Thyroid gland (tissue), 4 donors: Measurements from ENCODE around the gene SLC10A6. TPM values are rescaled to one million over a fixed set of nuclear protein-coding genes. Genes with fewer than 3 reads are reported as not detected.

Experiments
- DNase-seq, 2 donors: peaks; one replicate each; pipeline ENCODE4 v3.0.0-alpha.2; 2019
- H3K27ac ChIP-seq, 3 donors: fragments of 200-600 bp; sonication (generic); 1 replicate in 2 of 3; 2 replicates in 1 of 3; pipeline ENCODE4 v1.5.1; 2016 to 2019; ENCODE audit warnings: mild to moderate bottlenecking in 1 of 3, moderate library complexity in 1 of 3
- H3K27me3 ChIP-seq: fragments of 200-600 bp; sonication (generic); one replicate; pipeline ENCODE4 v1.5.1; 2019
- H3K36me3 ChIP-seq, 2 donors: fragments of 200-600 bp; sonication (generic); one replicate each; pipeline ENCODE4 v1.5.1; 2016 to 2019
- H3K4me1 ChIP-seq, 2 donors: fragments of 200-600 bp; sonication (generic); one replicate each; pipeline ENCODE4 v1.5.1; 2017 to 2019
- H3K4me3 ChIP-seq, 3 donors: fragments of 200-600 bp; sonication (generic); replicated peaks in 1 of 3; 1 replicate in 2 of 3; 2 replicates in 1 of 3; pipeline ENCODE4 v1.5.1; 2016; ENCODE audit warnings: mild to moderate bottlenecking in 1 of 3
- H3K9me3 ChIP-seq: fragments of 200-600 bp; sonication (generic); one replicate; pipeline ENCODE4 v1.5.1; 2017
- CTCF ChIP-seq, 6 experiments: fragments of 200-600 bp in 3 of 6; fragments of 450-650 bp in 3 of 6; sonication (generic) in 3 of 6; IDR thresholded peaks; one replicate each; pipeline ENCODE4 v1.5.1; 2016 to 2019; ENCODE audit warnings: antibody characterized with exemption in 6 of 6, mild to moderate bottlenecking in 2 of 6, inconsistent platforms in 1 of 6, moderate library complexity in 1 of 6
- POLR2A ChIP-seq, 2 donors: fragments of 450-650 bp; IDR thresholded peaks; one replicate each; pipeline ENCODE4 v1.6.1; 2017; ENCODE audit warnings: antibody characterized with exemption in 2 of 2, mild to moderate bottlenecking in 2 of 2, moderate library complexity in 1 of 2
- WGBS, 2 donors: methylation state at CpG; one replicate each; pipeline ENCODE4 v1.1.5; 2017; 5-methylcytosine and 5-hydroxymethylcytosine counted together
- intact Hi-C: fragments of 100-400 bp; cut with DNase I; formaldehyde crosslinking; loops from one replicate; pipeline ENCODE4 v1.15.1; 2023
- total RNA-seq, 4 donors: library from RNA; depleted of rRNA; stranded (reverse); fragments of >200 nt; gene quantifications; one replicate each; pipeline ENCODE4 v1.2.3, GENCODE V29; 2016

The SLC10A6 gene
- total RNA-seq, 4 donors from 2014 or later = 1.5 to 7.1 (median 4.7) TPM

GRCh38 chr4:86831262-86832130, 17.7 kb downstream of the SLC10A6 start:
- 44 to 62% methylated on average over 5 of the region's 5 CpGs for WGBS, 2 donors
- Histone ChIP-seq H3K36me3 (no peaks in the 10 kb centered on the region), H3K4me1 (peaks cover 5 to 12% of the 10 kb centered on the region in 2 donors), H3K27ac (peak overlapping the region; percentile 3 to 62 (median 27)), H3K27me3 (no peaks in the 10 kb centered on the region), H3K4me3 (no peak overlapping the region), H3K9me3 (no peaks in the 10 kb centered on the region)
- intact Hi-C loops = no loop called here
- peak; percentile 49 to 64 for DNase-seq
- TF ChIP-seq POLR2A (IDR thresholded peaks at IDR 0.05) = no peak
- no peak for TF ChIP-seq CTCF (IDR thresholded peaks at IDR 0.05)

GRCh38 chr4:86825511-86825910, 23.7 kb downstream of the SLC10A6 start:
- no peak overlapping the region for H3K27ac ChIP-seq
- 72 to 73% methylated on average over 3 of the region's 3 CpGs for WGBS, 2 donors
- no peak overlapping the region for H3K4me3 ChIP-seq
- no peaks in the 10 kb centered on the region for H3K27me3 ChIP-seq
- TF ChIP-seq CTCF (IDR thresholded peaks at IDR 0.05) = no peak
- TF ChIP-seq POLR2A (IDR thresholded peaks at IDR 0.05) = no peak
- no peaks in the 10 kb centered on the region for H3K36me3 ChIP-seq
- no peaks in the 10 kb centered on the region for H3K9me3 ChIP-seq
- intact Hi-C loops = no loop called here
- no peaks in the 10 kb centered on the region for H3K4me1 ChIP-seq
- no peak for DNase-seq

- intact Hi-C loops = no loop called here
- DNase-seq = no peak
- Histone ChIP-seq H3K27me3 (no peaks in the 10 kb centered on the region), H3K4me1 (no peaks in the 10 kb centered on the region), H3K9me3 (no peaks in the 10 kb centered on the region), H3K27ac (no peak overlapping the region), H3K36me3 (no peaks in the 10 kb centered on the region), H3K4me3 (no peak overlapping the region)
- WGBS, 2 donors = 98 to 100% methylated on average over 2 of the region's 2 CpGs
- TF ChIP-seq CTCF (IDR thresholded peaks at IDR 0.05) (no peak), POLR2A (IDR thresholded peaks at IDR 0.05) (no peak)
Measured at GRCh38 chr4:86822136-86822535, 27.0 kb downstream of the SLC10A6 start.

GRCh38 chr4:86821151-86821550, 28.0 kb downstream of the SLC10A6 start:
- H3K27ac ChIP-seq = no peak overlapping the region
- intact Hi-C loops = no loop called here

More at GRCh38 chr4:86821151-86821550, 28.0 kb downstream of the SLC10A6 start:
- no peak for DNase-seq
- H3K9me3 ChIP-seq = no peaks in the 10 kb centered on the region
- H3K27me3 ChIP-seq = no peaks in the 10 kb centered on the region
- WGBS, 2 donors = 0 to 56% methylated on average over 1 of the region's 1 CpG
- no peak overlapping the region for H3K4me3 ChIP-seq
- TF ChIP-seq CTCF (IDR thresholded peaks at IDR 0.05) (no peak), POLR2A (IDR thresholded peaks at IDR 0.05) (no peak)
- no peaks in the 10 kb centered on the region for H3K4me1 ChIP-seq
- H3K36me3 ChIP-seq = no peaks in the 10 kb centered on the region
